GM21360 (cell line): Measurements from ENCODE around the gene LEAP2.

ENCODE experiments used
- ATAC-seq: cut with Tn5 transposase; IDR thresholded peaks from one replicate; pipeline ENCODE4 v1.9.1; 2021; ENCODE audit warnings: mild to moderate bottlenecking, moderate library complexity; ENCODE audit not compliant: unreplicated experiment

LEAP2 gene

GRCh38 chr5:132873119-132873929 lies at the start of gene LEAP2:
TSS of gene LEAP2 (plus strand) at chr5:132873668. CDS start at chr5:132873695, 27 bp downstream.
- no peak for ATAC-seq

- no peak for ATAC-seq
These were observed 49.0 kb upstream of the LEAP2 start for GRCh38 chr5:132824426-132824825.

GRCh38 chr5:132825033-132825833 lies 48.2 kb upstream of the LEAP2 start:
- ATAC-seq: no peak

GRCh38 chr5:132825834-132826391 lies 47.6 kb upstream of the LEAP2 start:
- no peak for ATAC-seq

- no peak for ATAC-seq
These were observed 46.9 kb upstream of the LEAP2 start for GRCh38 chr5:132826424-132827082.

GRCh38 chr5:132827943-132828673 lies 45.4 kb upstream of the LEAP2 start:
- ATAC-seq: no peak

- ATAC-seq: no peak
These were observed 44.5 kb upstream of the LEAP2 start for GRCh38 chr5:132828846-132829494.

- peak; percentile 71 for ATAC-seq
These were observed 43.6 kb upstream of the LEAP2 start for GRCh38 chr5:132829742-132830435.

- peak; percentile 58 for ATAC-seq
These were observed 42.9 kb upstream of the LEAP2 start, which contains the start of gene SHROOM1 for GRCh38 chr5:132830436-132831094. TSS of gene SHROOM1 (minus strand) at chr5:132830647. CDS start at chr5:132826140, 4,507 bp downstream.

GRCh38 chr5:132831095-132831860 lies 42.2 kb upstream of the LEAP2 start:
- no peak for ATAC-seq

- no peak for ATAC-seq
These were observed 40.9 kb upstream of the LEAP2 start for GRCh38 chr5:132832612-132833011.

- no peak for ATAC-seq
These were observed 39.4 kb upstream of the LEAP2 start for GRCh38 chr5:132834057-132834456.

- no peak for ATAC-seq
These were observed 36.6 kb upstream of the LEAP2 start for GRCh38 chr5:132836852-132837251.

- ATAC-seq: no peak
These were observed 35.6 kb upstream of the LEAP2 start for GRCh38 chr5:132837868-132838267.

- no peak for ATAC-seq
These were observed 34.8 kb upstream of the LEAP2 start for GRCh38 chr5:132838516-132839282.

- no peak for ATAC-seq
These were observed 33.8 kb upstream of the LEAP2 start for GRCh38 chr5:132839426-132840301.
